GM12892 (cell line): ENCODE data around the gene PDZD7.

Experiments
- POLR2A ChIP-seq: IDR thresholded peaks from 2 replicates; pipeline ENCODE4 v1.6.1; 2011; ENCODE audit warnings: low read depth, low read length, control low read depth
- POLR2AphosphoS5 ChIP-seq: IDR thresholded peaks from 2 replicates; pipeline ENCODE4 v1.6.1; 2011; ENCODE audit warnings: low read depth, low read length, control low read depth
- TAF1 ChIP-seq: IDR thresholded peaks from 2 replicates; pipeline ENCODE4 v1.6.1; 2011; ENCODE audit warnings: low read depth, mild to moderate bottlenecking, control low read depth, low read length, borderline replicate concordance

- TF ChIP-seq POLR2AphosphoS5 (no peak), POLR2A (no peak), TAF1 (no peak)
Observed at GRCh38 chr10:101007099-101007711, 23.7 kb downstream of the PDZD7 start.
